MM.1S (cell line): ENCODE results near the gene GPR139.

Experiments used
- DNase-seq: peaks from one replicate; pipeline ENCODE4 v3.0.0-alpha.2; 2015
- H2AFZ ChIP-seq: fragments of 300-600 bp; sonication (generic); 2 replicates; pipeline ENCODE4 v1.6.0; 2016; ENCODE audit warnings: antibody characterized with exemption, low read length
- H3F3A ChIP-seq: fragments of 300-600 bp; sonication (generic); 2 replicates; pipeline ENCODE4 v1.6.1; 2016; ENCODE audit warnings: mild to moderate bottlenecking, antibody characterized with exemption, low read length, moderate library complexity, mixed read lengths; ENCODE audit not compliant: insufficient read depth
- H3K27ac ChIP-seq: fragments of 300-600 bp; sonication (generic); 2 replicates; pipeline ENCODE4 v1.5.1; 2016; ENCODE audit warnings: mild to moderate bottlenecking, low read length
- H3K27me3 ChIP-seq: fragments of 300-600 bp; sonication (generic); replicated peaks from 2 replicates; pipeline ENCODE4 v1.6.0; 2016; ENCODE audit warnings: low read length; ENCODE audit not compliant: insufficient read depth
- H3K36me3 ChIP-seq: fragments of 300-600 bp; sonication (generic); replicated peaks from 2 replicates; pipeline ENCODE4 v1.6.1; 2016; ENCODE audit warnings: mild to moderate bottlenecking, low read length, mixed read lengths; ENCODE audit not compliant: insufficient read depth
- H3K4me1 ChIP-seq: fragments of 300-600 bp; sonication (generic); 2 replicates; pipeline ENCODE4 v1.6.1; 2016; ENCODE audit warnings: low read length, mixed read lengths
- H3K4me2 ChIP-seq: fragments of 300-600 bp; sonication (generic); 2 replicates; pipeline ENCODE4 v1.6.0; 2016; ENCODE audit warnings: low read depth, low read length
- H3K4me3 ChIP-seq: fragments of 300-600 bp; sonication (generic); 2 replicates; pipeline ENCODE4 v1.5.1; 2016; ENCODE audit warnings: low read length, mixed read lengths
- H3K79me2 ChIP-seq: fragments of 300-600 bp; sonication (generic); 2 replicates; pipeline ENCODE4 v1.6.1; 2016; ENCODE audit warnings: mixed run types, low read length, mixed read lengths
- H3K9ac ChIP-seq: fragments of 300-600 bp; sonication (generic); 2 replicates; pipeline ENCODE4 v1.6.1; 2016; ENCODE audit warnings: low read length, mixed read lengths
- H3K9me2 ChIP-seq: fragments of 300-600 bp; sonication (generic); replicated peaks from 2 replicates; pipeline ENCODE4 v1.6.1; 2016; ENCODE audit warnings: mild to moderate bottlenecking, low read length, mixed read lengths; ENCODE audit not compliant: insufficient read depth
- H3K9me3 ChIP-seq: fragments of 300-600 bp; sonication (generic); replicated peaks from 2 replicates; pipeline ENCODE4 v1.6.1; 2016; ENCODE audit warnings: mild to moderate bottlenecking, low read length, mixed read lengths; ENCODE audit not compliant: insufficient read depth
- H4K20me1 ChIP-seq: fragments of 300-600 bp; sonication (generic); 2 replicates; pipeline ENCODE4 v1.6.1; 2016; ENCODE audit warnings: mild to moderate bottlenecking, low read length, moderate library complexity, mixed read lengths; ENCODE audit not compliant: insufficient read depth
- EZH2 ChIP-seq: fragments of 300-600 bp; sonication (generic); optimal IDR thresholded peaks from 2 replicates; pipeline ENCODE3; 2017; ENCODE audit warnings: low read depth, mild to moderate bottlenecking, antibody characterized with exemption, low read length, mixed read lengths
- EZH2phosphoT487 ChIP-seq: fragments of 300-600 bp; sonication (generic); IDR thresholded peaks from 2 replicates; pipeline ENCODE4 v1.6.1; 2018; ENCODE audit warnings: antibody characterized with exemption, low read length
- TF ChIP-seq, protein P1 (sequence below): fragments of 300-600 bp; sonication (generic); IDR thresholded peaks from 2 replicates; pipeline ENCODE4 v1.5.1; 2016; ENCODE audit warnings: antibody characterized with exemption, low read length, mixed read lengths

The GPR139 gene

DNA sequence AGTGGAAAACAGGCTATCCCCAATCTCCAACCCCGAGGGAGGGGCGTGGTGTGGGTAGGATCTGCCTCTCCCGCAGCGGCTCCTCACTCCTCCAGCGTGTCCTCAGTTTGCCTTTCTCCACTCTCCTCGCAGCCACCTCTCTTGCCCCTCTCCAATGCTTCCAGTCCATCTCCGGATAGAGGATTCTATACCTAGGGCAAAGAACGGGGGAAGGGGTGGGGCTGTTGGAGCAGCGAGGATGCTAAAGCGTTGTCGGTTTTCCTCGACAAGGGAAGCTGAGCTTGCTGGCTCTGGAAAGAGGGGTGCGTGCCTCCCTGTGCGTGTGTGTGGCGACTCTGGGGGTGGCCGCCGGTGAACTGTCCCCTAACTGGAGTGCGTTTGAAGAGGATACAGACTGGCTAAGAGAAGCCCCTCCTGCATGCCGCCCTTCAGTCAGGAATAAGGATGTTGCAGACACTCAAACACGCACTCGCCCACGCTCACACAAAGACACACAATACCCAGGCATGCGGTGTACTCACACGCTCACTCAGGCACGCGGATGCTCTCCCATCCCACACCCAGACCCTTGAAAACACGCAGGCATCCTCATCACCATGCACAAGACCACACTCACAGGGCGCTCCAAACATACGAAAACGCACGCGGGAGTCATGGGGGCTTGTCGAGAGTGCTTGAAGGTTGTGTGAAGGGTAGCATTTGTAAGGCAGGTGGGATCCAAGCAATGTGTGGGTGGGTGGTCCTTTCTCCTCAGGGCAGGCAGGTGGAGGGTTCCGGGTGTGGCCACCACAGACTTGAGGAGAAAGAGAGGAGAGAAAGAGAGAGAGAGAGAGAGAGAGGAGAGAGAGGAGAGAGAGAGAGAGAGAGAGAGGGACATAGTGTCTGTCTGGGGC, 655 bp upstream of the GPR139 start:
- H3F3A ChIP-seq, result no peaks in the 10 kb centered on the region
- no peaks in the 10 kb centered on the region for H3K79me2 ChIP-seq
- H3K27me3 ChIP-seq, result no peaks in the 10 kb centered on the region
- no peak for DNase-seq
- no peaks in the 10 kb centered on the region for H3K9me2 ChIP-seq
- H3K4me3 ChIP-seq, result no peak overlapping the region
- H3K9ac ChIP-seq, result no peak overlapping the region
- no peaks in the 10 kb centered on the region for H4K20me1 ChIP-seq
- no peaks in the 10 kb centered on the region for H3K9me3 ChIP-seq
- H3K27ac ChIP-seq, result no peak overlapping the region
- no peaks in the 10 kb centered on the region for H3K4me1 ChIP-seq
- H2AFZ ChIP-seq, result no peak overlapping the region
- TF ChIP-seq, protein P1, sequence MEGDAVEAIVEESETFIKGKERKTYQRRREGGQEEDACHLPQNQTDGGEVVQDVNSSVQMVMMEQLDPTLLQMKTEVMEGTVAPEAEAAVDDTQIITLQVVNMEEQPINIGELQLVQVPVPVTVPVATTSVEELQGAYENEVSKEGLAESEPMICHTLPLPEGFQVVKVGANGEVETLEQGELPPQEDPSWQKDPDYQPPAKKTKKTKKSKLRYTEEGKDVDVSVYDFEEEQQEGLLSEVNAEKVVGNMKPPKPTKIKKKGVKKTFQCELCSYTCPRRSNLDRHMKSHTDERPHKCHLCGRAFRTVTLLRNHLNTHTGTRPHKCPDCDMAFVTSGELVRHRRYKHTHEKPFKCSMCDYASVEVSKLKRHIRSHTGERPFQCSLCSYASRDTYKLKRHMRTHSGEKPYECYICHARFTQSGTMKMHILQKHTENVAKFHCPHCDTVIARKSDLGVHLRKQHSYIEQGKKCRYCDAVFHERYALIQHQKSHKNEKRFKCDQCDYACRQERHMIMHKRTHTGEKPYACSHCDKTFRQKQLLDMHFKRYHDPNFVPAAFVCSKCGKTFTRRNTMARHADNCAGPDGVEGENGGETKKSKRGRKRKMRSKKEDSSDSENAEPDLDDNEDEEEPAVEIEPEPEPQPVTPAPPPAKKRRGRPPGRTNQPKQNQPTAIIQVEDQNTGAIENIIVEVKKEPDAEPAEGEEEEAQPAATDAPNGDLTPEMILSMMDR, result no peak
- no peak for TF ChIP-seq EZH2phosphoT487
- TF ChIP-seq EZH2, result no peak
- no peak overlapping the region for H3K4me2 ChIP-seq
- H3K36me3 ChIP-seq, result no peaks in the 10 kb centered on the region

DNA sequence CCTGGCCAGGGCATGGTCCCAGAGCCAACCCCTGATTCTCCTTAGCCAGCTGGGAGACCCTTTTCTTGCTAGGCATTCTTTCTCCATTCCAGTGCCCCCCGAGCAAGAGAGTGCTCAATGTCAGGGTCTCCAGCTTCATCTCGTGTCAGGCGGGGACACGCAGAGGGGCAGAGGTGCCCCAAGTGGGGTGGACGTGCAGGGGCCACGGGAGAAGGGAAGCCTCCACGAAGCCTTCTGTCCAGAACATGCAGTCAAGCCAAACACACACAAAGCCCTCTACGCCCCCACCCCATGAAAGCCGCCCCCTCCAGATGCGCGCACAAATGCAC, 852 bp downstream of the GPR139 start:
- no peaks in the 10 kb centered on the region for H3K9me3 ChIP-seq
- H3K79me2 ChIP-seq, result no peaks in the 10 kb centered on the region
- no peak overlapping the region for H3K4me2 ChIP-seq
- H2AFZ ChIP-seq, result no peak overlapping the region
- no peak overlapping the region for H3K27ac ChIP-seq
- H3K4me3 ChIP-seq, result no peak overlapping the region
- H3K4me1 ChIP-seq, result no peaks in the 10 kb centered on the region
- H3F3A ChIP-seq, result no peaks in the 10 kb centered on the region
- no peak overlapping the region for H3K9ac ChIP-seq
- no peak for TF ChIP-seq EZH2
- no peaks in the 10 kb centered on the region for H3K27me3 ChIP-seq
- H3K36me3 ChIP-seq, result no peaks in the 10 kb centered on the region
- H3K9me2 ChIP-seq, result no peaks in the 10 kb centered on the region
- no peaks in the 10 kb centered on the region for H4K20me1 ChIP-seq
- no peak for DNase-seq

DNA sequence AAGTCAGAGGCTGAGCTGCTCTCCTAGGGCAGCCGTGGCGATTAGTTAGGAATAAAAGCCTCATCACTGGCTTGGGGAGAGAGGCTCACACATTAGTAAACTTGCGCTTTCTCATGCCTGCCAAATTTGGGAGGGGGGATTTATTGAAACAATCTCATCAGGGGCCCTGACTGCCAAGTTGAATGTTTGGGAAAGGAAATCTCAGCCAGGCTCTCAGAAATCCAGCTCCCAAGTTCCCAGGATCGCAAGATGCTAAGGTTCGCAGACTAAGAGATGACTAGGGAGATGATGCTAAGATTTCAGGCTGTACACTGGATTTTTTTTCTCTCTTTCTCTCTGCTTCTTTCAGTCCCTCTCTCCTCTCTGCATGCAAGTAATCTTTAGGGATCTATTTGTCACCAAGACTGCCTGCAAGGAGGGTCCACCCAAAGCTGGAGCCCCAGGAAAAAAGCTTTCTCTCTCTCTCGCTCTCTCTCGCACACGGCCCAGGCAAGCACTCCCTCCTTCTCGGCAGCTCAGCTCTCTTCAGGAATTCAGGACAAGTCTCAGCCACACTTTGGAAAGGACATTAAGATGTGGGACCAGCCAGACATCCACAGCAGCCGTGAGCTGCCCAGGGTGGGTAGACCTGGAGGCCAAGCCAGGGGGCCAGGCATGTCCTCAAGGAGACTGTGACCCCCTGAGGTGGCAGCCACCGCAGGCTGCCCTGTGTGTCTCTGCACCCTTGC, 1.4 kb downstream of the GPR139 start:
- TF ChIP-seq, protein P1, result no peak
- TF ChIP-seq EZH2phosphoT487 (no peak), EZH2 (no peak)
- DNase-seq, result no peak
- no peaks in the 10 kb centered on the region for H3K9me2 ChIP-seq
- H3K79me2 ChIP-seq, result no peaks in the 10 kb centered on the region
- H3K27ac ChIP-seq, result no peak overlapping the region
- H3K4me3 ChIP-seq, result no peak overlapping the region
- H3K27me3 ChIP-seq, result no peaks in the 10 kb centered on the region
- no peak overlapping the region for H3K4me2 ChIP-seq
- no peaks in the 10 kb centered on the region for H3K9me3 ChIP-seq
- H3K9ac ChIP-seq, result no peak overlapping the region
- no peak overlapping the region for H2AFZ ChIP-seq
- no peaks in the 10 kb centered on the region for H3F3A ChIP-seq
- no peaks in the 10 kb centered on the region for H3K36me3 ChIP-seq
- no peaks in the 10 kb centered on the region for H4K20me1 ChIP-seq
- no peaks in the 10 kb centered on the region for H3K4me1 ChIP-seq

DNA sequence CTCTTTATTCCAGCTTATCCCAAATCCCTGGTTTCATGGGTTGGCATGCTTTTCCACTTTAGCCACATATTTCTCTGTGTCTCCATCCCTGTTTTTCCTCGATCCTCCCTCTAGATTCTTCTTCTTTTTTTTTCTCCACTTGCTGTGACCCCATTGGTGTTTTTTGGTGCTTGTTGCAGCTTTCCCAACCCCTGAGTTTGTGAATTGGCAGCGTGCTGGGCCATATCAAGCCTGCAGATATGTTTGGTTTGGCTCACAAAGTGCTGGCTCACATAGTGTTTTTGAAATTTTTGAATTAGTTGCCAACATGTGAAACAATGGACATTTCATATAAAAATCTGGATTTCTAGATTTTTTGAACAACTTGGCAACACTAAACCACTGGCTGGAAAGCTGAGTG, 8.8 kb downstream of the GPR139 start:
- Histone ChIP-seq H3K9ac (no peak overlapping the region), H3K4me1 (no peaks in the 10 kb centered on the region), H3K36me3 (no peaks in the 10 kb centered on the region), H3K4me3 (no peak overlapping the region), H2AFZ (no peak overlapping the region), H3K9me2 (no peaks in the 10 kb centered on the region), H3K9me3 (no peaks in the 10 kb centered on the region), H3K27me3 (no peaks in the 10 kb centered on the region), H3K4me2 (no peak overlapping the region), H3F3A (no peaks in the 10 kb centered on the region), H3K79me2 (no peaks in the 10 kb centered on the region), H4K20me1 (no peaks in the 10 kb centered on the region), H3K27ac (no peak overlapping the region)
- TF ChIP-seq EZH2phosphoT487 (no peak), EZH2 (no peak)
- TF ChIP-seq, protein P1, result no peak
- DNase-seq, result no peak
